HEK293 (cell line): ENCODE data around the gene ZFYVE28.
"Not testable (repeated sequence)": the region's sequence is repeated elsewhere in the genome, so short reads cannot be mapped to it uniquely, and the experiment has no call there.

Experiments
- CTCF ChIA-PET: fragments of 350-600 bp; formaldehyde crosslinking; extraction: SDS; loops from one replicate; lab custom pipeline; 2021; ENCODE audit warnings: antibody characterized with exemption; lab: Yijun Ruan, JAX
- POLR2A ChIA-PET: fragments of 300-600 bp; formaldehyde crosslinking; extraction: SDS; loops from one replicate; lab custom pipeline; 2020; ENCODE audit warnings: antibody characterized with exemption, inconsistent platforms; lab: Yijun Ruan, JAX
- H3K27ac ChIP-seq: fragments of 200-500 bp; sonication (Bioruptor generic); 2 replicates; pipeline ENCODE4 v1.5.1; 2014; ENCODE audit warnings: low read depth, low read length, control low read depth, inconsistent platforms; ENCODE audit errors: extremely low read depth
- H3K36me3 ChIP-seq, 2 experiments: fragments of 200-500 bp in 1 of 2; sonication (Bioruptor generic) in 1 of 2; 1 replicate in 1 of 2; 2 replicates in 1 of 2; pipeline ENCODE4 v1.5.1; 2014 to 2017; ENCODE audit warnings: inconsistent platforms in 2 of 2, low read length in 2 of 2; ENCODE audit not compliant: control insufficient read depth in 2 of 2, insufficient read depth in 1 of 2
- H3K4me1 ChIP-seq: fragments of 200-500 bp; sonication (Bioruptor generic); 2 replicates; pipeline ENCODE4 v1.5.1; 2014; ENCODE audit warnings: mild to moderate bottlenecking, low read length, inconsistent platforms; ENCODE audit not compliant: control insufficient read depth, insufficient read depth
- H3K4me3 ChIP-seq: 2 replicates; pipeline ENCODE4 v1.5.1; 2011; ENCODE audit warnings: low read depth, mild to moderate bottlenecking, control low read depth, low read length, moderate library complexity
- H3K9me3 ChIP-seq: fragments of 200-500 bp; sonication (Bioruptor generic); 2 replicates; pipeline ENCODE4 v1.5.1; 2014; ENCODE audit warnings: low read depth, low read length, inconsistent platforms; ENCODE audit not compliant: control insufficient read depth, insufficient read depth
- GLI2 ChIP-seq: fragments of 450-650 bp; formaldehyde crosslinking; IDR thresholded peaks from 2 replicates; pipeline ENCODE4; 2017; ENCODE audit warnings: missing biosample characterization, missing genetic modification characterization, low read depth, borderline replicate concordance
- ZBTB21 ChIP-seq: fragments of 450-650 bp; formaldehyde crosslinking; IDR thresholded peaks from 2 replicates; pipeline ENCODE4 v1.5.1; 2017; ENCODE audit warnings: missing biosample characterization, missing genetic modification characterization
- ZBTB7A ChIP-seq: fragments of 450-650 bp; formaldehyde crosslinking; IDR thresholded peaks from 2 replicates; pipeline ENCODE4 v1.5.1; 2016; ENCODE audit warnings: low read depth, missing biosample characterization, missing genetic modification characterization
- ZFP41 ChIP-seq: fragments of 450-650 bp; formaldehyde crosslinking; IDR thresholded peaks from 2 replicates; pipeline ENCODE4 v1.5.1; 2016; ENCODE audit warnings: missing biosample characterization, missing genetic modification characterization, borderline replicate concordance
- ZNF174 ChIP-seq: fragments of 450-650 bp; formaldehyde crosslinking; IDR thresholded peaks from 2 replicates; pipeline ENCODE4 v1.5.0; 2017; ENCODE audit warnings: missing biosample characterization, mild to moderate bottlenecking, missing genetic modification characterization
- ZNF202 ChIP-seq: fragments of 450-650 bp; formaldehyde crosslinking; IDR thresholded peaks from 2 replicates; pipeline ENCODE4 v1.5.1; 2016; ENCODE audit warnings: missing biosample characterization, missing genetic modification characterization, borderline replicate concordance
- ZNF433 ChIP-seq: fragments of 450-650 bp; formaldehyde crosslinking; IDR thresholded peaks from 2 replicates; pipeline ENCODE4 v1.5.1; 2016; ENCODE audit warnings: missing biosample characterization, missing genetic modification characterization, low read depth
- ZNF473 ChIP-seq: fragments of 450-650 bp; formaldehyde crosslinking; IDR thresholded peaks from 2 replicates; pipeline ENCODE4 v1.5.1; 2017; ENCODE audit warnings: missing biosample characterization, missing genetic modification characterization
- ZNF510 ChIP-seq: fragments of 450-650 bp; formaldehyde crosslinking; IDR thresholded peaks from 2 replicates; pipeline ENCODE4 v1.5.1; 2018; ENCODE audit warnings: mild to moderate bottlenecking, missing genetic modification characterization, missing biosample characterization; ENCODE audit not compliant: insufficient replicate concordance
- ZNF529 ChIP-seq: fragments of 450-650 bp; formaldehyde crosslinking; IDR thresholded peaks from 2 replicates; pipeline ENCODE4 v1.5.1; 2017; ENCODE audit warnings: missing genetic modification characterization, missing biosample characterization; ENCODE audit not compliant: insufficient replicate concordance
- TF ChIP-seq, protein P1 (sequence below): fragments of 450-650 bp; formaldehyde crosslinking; IDR thresholded peaks from 2 replicates; pipeline ENCODE4 v1.5.1; 2016; ENCODE audit warnings: missing biosample characterization, missing genetic modification characterization
- TF ChIP-seq, protein P2 (sequence below): sonication (generic); formaldehyde crosslinking; IDR thresholded peaks from 2 replicates; pipeline ENCODE4 v1.8.1; 2022; ENCODE audit warnings: mild to moderate bottlenecking, moderate library complexity, missing genetic modification reagents
- TF ChIP-seq, protein P3 (sequence below): fragments of 450-650 bp; IDR thresholded peaks from 2 replicates; pipeline ENCODE4 v1.5.1; 2018; ENCODE audit warnings: missing biosample characterization, missing genetic modification characterization
- TF ChIP-seq, protein P4 (sequence below): fragments of 450-650 bp; formaldehyde crosslinking; IDR thresholded peaks from 2 replicates; pipeline ENCODE4 v1.5.1; 2016; ENCODE audit warnings: missing biosample characterization, missing genetic modification characterization
- TF ChIP-seq, protein P5 (sequence below): fragments of 450-650 bp; formaldehyde crosslinking; optimal IDR thresholded peaks from 2 replicates; pipeline ENCODE3; 2016; ENCODE audit warnings: missing biosample characterization, mild to moderate bottlenecking, missing genetic modification characterization
- TF ChIP-seq, protein P6 (sequence below): fragments of 450-650 bp; formaldehyde crosslinking; IDR thresholded peaks from 2 replicates; pipeline ENCODE4 v1.5.1; 2017; ENCODE audit warnings: missing biosample characterization, missing genetic modification characterization
- TF ChIP-seq, protein P7 (sequence below): fragments of 450-650 bp; formaldehyde crosslinking; IDR thresholded peaks from 2 replicates; pipeline ENCODE4 v1.5.1; 2016; ENCODE audit warnings: missing biosample characterization, missing genetic modification characterization
- TF ChIP-seq, protein P8 (sequence below): fragments of 450-650 bp; formaldehyde crosslinking; IDR thresholded peaks from 2 replicates; pipeline ENCODE4 v1.5.1; 2016; ENCODE audit warnings: missing biosample characterization, missing genetic modification characterization, low read depth

ZFYVE28 gene

DNA sequence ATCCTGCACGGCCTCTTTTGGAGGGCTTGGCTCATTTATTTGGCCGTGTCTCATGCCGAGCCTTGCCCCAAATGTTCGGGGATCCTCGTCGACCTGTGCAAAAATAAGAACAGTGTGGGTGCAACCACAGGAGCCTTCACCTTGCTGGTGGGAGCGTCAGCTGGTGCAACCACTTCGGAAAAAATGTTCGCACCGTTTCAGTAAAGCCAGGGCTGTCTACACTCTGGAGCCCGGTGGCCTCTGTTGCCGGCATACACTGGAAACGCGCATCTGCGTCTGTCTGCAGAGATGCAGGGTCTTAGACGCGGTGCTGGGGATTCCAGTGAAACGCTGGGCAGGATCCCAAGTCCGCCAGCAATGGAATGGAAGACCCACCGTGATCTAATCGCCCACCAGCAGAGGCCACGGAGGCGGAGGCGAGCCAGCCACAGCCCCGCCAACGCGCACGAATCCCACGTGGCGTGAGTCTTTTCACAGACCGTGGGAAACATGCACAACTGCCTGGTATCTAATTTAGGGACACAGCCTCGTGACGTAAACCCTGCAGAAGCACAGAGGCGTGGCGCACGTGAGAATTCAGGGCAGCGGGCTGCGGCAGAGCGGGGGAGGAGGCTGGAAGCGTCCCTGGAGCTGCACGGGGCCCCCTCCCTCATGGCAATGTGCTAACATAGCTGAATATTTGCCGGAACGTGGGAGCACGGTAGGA, 142.7 kb downstream of the ZFYVE28 start (continued):
- TF ChIP-seq, protein P1, sequence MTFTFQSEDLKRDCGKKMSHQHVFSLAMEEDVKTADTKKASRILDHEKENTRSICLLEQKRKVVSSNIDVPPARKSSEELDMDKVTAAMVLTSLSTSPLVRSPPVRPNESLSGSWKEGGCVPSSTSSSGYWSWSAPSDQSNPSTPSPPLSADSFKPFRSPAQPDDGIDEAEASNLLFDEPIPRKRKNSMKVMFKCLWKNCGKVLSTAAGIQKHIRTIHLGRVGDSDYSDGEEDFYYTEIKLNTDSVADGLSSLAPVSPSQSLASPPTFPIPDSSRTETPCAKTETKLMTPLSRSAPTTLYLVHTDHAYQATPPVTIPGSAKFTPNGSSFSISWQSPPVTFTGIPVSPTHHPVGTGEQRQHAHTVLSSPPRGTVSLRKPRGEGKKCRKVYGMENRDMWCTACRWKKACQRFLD: no peak
- TF ChIP-seq GLI2 (tag by site-specific recombination) (no peak), ZBTB21 (tag by site-specific recombination) (no peak), ZNF529 (no peak), ZNF202 (no peak), ZNF433 (no peak), ZNF473 (no peak)
- TF ChIP-seq, protein P2, sequence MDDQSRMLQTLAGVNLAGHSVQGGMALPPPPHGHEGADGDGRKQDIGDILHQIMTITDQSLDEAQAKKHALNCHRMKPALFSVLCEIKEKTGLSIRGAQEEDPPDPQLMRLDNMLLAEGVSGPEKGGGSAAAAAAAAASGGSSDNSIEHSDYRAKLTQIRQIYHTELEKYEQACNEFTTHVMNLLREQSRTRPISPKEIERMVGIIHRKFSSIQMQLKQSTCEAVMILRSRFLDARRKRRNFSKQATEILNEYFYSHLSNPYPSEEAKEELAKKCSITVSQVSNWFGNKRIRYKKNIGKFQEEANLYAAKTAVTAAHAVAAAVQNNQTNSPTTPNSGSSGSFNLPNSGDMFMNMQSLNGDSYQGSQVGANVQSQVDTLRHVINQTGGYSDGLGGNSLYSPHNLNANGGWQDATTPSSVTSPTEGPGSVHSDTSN (CRISPR knock-in tag): no peak
- TF ChIP-seq, protein P3, sequence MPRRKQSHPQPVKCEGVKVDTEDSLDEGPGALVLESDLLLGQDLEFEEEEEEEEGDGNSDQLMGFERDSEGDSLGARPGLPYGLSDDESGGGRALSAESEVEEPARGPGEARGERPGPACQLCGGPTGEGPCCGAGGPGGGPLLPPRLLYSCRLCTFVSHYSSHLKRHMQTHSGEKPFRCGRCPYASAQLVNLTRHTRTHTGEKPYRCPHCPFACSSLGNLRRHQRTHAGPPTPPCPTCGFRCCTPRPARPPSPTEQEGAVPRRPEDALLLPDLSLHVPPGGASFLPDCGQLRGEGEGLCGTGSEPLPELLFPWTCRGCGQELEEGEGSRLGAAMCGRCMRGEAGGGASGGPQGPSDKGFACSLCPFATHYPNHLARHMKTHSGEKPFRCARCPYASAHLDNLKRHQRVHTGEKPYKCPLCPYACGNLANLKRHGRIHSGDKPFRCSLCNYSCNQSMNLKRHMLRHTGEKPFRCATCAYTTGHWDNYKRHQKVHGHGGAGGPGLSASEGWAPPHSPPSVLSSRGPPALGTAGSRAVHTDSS (tag by site-specific recombination): no peak
- TF ChIP-seq, protein P4, sequence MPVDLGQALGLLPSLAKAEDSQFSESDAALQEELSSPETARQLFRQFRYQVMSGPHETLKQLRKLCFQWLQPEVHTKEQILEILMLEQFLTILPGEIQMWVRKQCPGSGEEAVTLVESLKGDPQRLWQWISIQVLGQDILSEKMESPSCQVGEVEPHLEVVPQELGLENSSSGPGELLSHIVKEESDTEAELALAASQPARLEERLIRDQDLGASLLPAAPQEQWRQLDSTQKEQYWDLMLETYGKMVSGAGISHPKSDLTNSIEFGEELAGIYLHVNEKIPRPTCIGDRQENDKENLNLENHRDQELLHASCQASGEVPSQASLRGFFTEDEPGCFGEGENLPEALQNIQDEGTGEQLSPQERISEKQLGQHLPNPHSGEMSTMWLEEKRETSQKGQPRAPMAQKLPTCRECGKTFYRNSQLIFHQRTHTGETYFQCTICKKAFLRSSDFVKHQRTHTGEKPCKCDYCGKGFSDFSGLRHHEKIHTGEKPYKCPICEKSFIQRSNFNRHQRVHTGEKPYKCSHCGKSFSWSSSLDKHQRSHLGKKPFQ (tag by site-specific recombination): no peak
- TF ChIP-seq, protein P5, sequence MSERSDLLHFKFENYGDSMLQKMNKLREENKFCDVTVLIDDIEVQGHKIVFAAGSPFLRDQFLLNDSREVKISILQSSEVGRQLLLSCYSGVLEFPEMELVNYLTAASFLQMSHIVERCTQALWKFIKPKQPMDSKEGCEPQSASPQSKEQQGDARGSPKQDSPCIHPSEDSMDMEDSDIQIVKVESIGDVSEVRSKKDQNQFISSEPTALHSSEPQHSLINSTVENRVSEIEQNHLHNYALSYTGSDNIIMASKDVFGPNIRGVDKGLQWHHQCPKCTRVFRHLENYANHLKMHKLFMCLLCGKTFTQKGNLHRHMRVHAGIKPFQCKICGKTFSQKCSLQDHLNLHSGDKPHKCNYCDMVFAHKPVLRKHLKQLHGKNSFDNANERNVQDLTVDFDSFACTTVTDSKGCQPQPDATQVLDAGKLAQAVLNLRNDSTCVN (tag by site-specific recombination): no peak

DNA sequence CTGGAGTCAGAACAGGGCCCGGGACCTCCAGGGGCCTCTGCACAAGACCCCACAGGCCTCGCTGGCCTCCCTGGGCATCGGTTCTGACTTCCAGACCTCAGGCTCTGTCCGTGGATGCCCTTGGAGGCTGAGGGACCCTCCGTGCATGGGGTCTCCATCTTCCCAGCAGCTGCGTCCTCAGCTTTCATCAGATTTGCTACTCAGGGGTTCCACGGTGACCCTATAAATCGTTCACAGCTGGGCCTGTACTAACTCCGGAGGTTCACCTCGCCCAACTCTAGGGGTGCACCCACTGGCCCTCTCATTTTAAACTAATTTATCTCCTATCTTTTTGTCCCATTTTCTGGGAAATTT, 143.4 kb downstream of the ZFYVE28 start:
- POLR2A ChIA-PET, H3K36me3 ChIP-seq, H3K27ac ChIP-seq, H3K4me3 ChIP-seq, H3K9me3 ChIP-seq, H3K4me1 ChIP-seq: not testable (repeated sequence)
- CTCF ChIA-PET: interaction anchor here (0.6 kb wide), 1 partner anchor 168 kb away, joined by 3 read pairs; no protein-coding TSS in a partner anchor

DNA sequence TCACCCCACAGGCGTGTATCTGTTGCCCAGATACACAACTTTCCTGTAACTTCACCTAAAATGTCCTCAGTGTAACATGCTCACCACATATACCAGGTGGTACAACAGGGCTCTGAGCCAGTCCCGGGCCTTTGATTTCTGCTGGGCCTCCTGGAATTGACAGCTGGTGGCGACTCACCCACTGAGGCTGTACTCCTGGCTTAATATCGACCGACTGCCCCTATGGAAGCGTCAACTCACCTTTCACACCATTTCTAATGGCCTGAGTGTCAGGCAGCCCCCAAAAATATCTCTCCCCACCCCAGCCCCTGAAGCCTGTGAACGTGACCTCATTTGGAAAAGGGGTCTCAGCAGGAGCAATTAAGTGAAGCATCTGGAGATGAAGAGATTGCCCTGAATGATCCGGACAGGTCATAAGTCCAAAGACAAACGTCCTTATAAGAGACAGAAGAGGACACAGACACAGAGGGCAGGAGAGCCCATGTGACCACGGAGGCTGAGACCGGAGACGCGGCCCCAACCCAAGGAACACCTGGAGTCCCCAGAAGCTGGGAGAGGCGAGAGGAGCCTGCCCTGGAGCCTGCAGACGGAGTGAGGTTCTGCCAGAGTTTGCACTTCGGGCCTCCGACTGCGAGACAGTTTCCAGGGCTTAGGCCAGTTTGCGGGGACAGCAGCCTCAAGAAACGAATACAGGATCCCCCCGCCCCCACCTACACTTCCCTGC, 144.0 kb downstream of the ZFYVE28 start:
- ChIA-PET POLR2A (no interaction called here), CTCF (no interaction called here)
- H3K27ac ChIP-seq: no peak overlapping the region
- H3K4me3 ChIP-seq: no peak overlapping the region
- H3K4me1 ChIP-seq: no peaks in the 10 kb centered on the region
- H3K9me3 ChIP-seq: no peaks in the 10 kb centered on the region
- H3K36me3 ChIP-seq: no peaks in the 10 kb centered on the region
- TF ChIP-seq ZNF510 (tag by site-specific recombination) (no peak), ZBTB7A (no peak), ZNF174 (tag by site-specific recombination) (no peak), ZFP41 (tag by site-specific recombination) (no peak)
- TF ChIP-seq, protein P6, sequence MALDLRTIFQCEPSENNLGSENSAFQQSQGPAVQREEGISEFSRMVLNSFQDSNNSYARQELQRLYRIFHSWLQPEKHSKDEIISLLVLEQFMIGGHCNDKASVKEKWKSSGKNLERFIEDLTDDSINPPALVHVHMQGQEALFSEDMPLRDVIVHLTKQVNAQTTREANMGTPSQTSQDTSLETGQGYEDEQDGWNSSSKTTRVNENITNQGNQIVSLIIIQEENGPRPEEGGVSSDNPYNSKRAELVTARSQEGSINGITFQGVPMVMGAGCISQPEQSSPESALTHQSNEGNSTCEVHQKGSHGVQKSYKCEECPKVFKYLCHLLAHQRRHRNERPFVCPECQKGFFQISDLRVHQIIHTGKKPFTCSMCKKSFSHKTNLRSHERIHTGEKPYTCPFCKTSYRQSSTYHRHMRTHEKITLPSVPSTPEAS (tag by site-specific recombination): no peak
- TF ChIP-seq, protein P7, sequence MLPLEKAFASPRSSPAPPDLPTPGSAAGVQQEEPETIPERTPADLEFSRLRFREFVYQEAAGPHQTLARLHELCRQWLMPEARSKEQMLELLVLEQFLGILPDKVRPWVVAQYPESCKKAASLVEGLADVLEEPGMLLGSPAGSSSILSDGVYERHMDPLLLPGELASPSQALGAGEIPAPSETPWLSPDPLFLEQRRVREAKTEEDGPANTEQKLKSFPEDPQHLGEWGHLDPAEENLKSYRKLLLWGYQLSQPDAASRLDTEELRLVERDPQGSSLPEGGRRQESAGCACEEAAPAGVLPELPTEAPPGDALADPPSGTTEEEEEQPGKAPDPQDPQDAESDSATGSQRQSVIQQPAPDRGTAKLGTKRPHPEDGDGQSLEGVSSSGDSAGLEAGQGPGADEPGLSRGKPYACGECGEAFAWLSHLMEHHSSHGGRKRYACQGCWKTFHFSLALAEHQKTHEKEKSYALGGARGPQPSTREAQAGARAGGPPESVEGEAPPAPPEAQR (tag by site-specific recombination): no peak
- TF ChIP-seq, protein P8, sequence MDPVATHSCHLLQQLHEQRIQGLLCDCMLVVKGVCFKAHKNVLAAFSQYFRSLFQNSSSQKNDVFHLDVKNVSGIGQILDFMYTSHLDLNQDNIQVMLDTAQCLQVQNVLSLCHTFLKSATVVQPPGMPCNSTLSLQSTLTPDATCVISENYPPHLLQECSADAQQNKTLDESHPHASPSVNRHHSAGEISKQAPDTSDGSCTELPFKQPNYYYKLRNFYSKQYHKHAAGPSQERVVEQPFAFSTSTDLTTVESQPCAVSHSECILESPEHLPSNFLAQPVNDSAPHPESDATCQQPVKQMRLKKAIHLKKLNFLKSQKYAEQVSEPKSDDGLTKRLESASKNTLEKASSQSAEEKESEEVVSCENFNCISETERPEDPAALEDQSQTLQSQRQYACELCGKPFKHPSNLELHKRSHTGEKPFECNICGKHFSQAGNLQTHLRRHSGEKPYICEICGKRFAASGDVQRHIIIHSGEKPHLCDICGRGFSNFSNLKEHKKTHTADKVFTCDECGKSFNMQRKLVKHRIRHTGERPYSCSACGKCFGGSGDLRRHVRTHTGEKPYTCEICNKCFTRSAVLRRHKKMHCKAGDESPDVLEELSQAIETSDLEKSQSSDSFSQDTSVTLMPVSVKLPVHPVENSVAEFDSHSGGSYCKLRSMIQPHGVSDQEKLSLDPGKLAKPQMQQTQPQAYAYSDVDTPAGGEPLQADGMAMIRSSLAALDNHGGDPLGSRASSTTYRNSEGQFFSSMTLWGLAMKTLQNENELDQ (tag by site-specific recombination): no peak
